ENCODE measurements around the gene MAIP1. TPM values are rescaled to one million over a fixed set of nuclear protein-coding genes. Genes with fewer than 3 reads are reported as not detected.

Gene MAIP1
- total and polyA plus RNA-seq, 2 donors (not counting 3 experiments of a cell fraction or from before 2014, with no cell fraction given) = 12.0 to 17.7 TPM

- no peak for TF ChIP-seq POLR2AphosphoS5 (IDR thresholded peaks at IDR 0.05; ENCODE audit: insufficient read depth, low read depth, low read length)
- TF ChIP-seq JUN (IDR thresholded peaks at IDR 0.05; ENCODE audit: borderline replicate concordance, insufficient read depth, insufficient read length, low read depth) = no peak
- DNase-seq (ENCODE audit: low read depth, low spot score) (no peak), FAIRE-seq (no peak)
- no peak overlapping the region for H3K9ac ChIP-seq (replicated peaks; ENCODE audit: extremely low read depth, insufficient read depth, low read length)
- intact Hi-C loops (cut with micrococcal nuclease) = loop anchor here (5.0 to 10.0 kb wide), 2 partner anchors 203 to 830 kb away; partner anchors contain the start of gene BZW1
- H3K36me3 ChIP-seq (ENCODE audit: control insufficient read depth in 2 of 2, extremely low read depth in 1 of 2, insufficient read depth in 2 of 2, low read length in 2 of 2) = no peaks in the 10 kb centered on the region
- no peaks in the 10 kb centered on the region for H3K9me3 ChIP-seq (replicated peaks; ENCODE audit: control insufficient read depth, insufficient read depth, low read length)
- H3K27ac ChIP-seq (ENCODE audit: insufficient read depth, low read depth, low read length) = no peak overlapping the region
- peaks cover 0 to 3% of the 10 kb centered on the region in 2 experiments for H3K27me3 ChIP-seq (ENCODE audit: control insufficient read depth in 2 of 2, insufficient read depth in 2 of 2, low read length in 2 of 2)
- no peak overlapping the region for H3K4me2 ChIP-seq (ENCODE audit: insufficient read depth, low read length)
- ChIA-PET CTCF (interaction anchor here (0.9 to 1.6 kb wide), 3 partner anchors 489 to 501 kb away, joined by 3 to 10 read pairs (median 4); no protein-coding TSS in a partner anchor), POLR2A (no interaction called here)
- no TSS peak for BruUV-seq (replicated peaks)
- no peaks in the 10 kb centered on the region for H4K20me1 ChIP-seq (replicated peaks; ENCODE audit: control insufficient read depth, extremely low read depth, insufficient read depth, low read length)
- dilution Hi-C loops (cut with MboI; ENCODE audit: extremely low pct_ligation_motif_present, low sequenced_read_pairs) = no loop called here
- no peak overlapping the region for H2AFZ ChIP-seq (ENCODE audit: low read depth, low read length)
- H3K4me3 ChIP-seq (replicated peaks in 1 of 3; ENCODE audit: insufficient read depth in 1 of 3, low read depth in 1 of 3, low read length in 3 of 3) = no peak overlapping the region
- H3K4me1 ChIP-seq (ENCODE audit: control insufficient read depth, extremely low read depth, insufficient read depth, low read length) = peaks cover 12% of the 10 kb centered on the region
- H3K9me1 ChIP-seq (replicated peaks; ENCODE audit: control insufficient read depth, extremely low read depth, insufficient read depth, low read length) = no peaks in the 10 kb centered on the region
- no peaks in the 10 kb centered on the region for H3K79me2 ChIP-seq (ENCODE audit: control insufficient read depth, insufficient read depth, low read length)
Measured at GRCh38 chr2:199982126-199982843, 26.9 kb downstream of the MAIP1 start.

- BruUV-seq (replicated peaks) = no TSS peak
- Histone ChIP-seq H3K36me3 (ENCODE audit: control insufficient read depth in 2 of 2, extremely low read depth in 1 of 2, insufficient read depth in 2 of 2, low read length in 2 of 2) (no peaks in the 10 kb centered on the region), H3K4me3 (replicated peaks in 1 of 3; ENCODE audit: insufficient read depth in 1 of 3, low read depth in 1 of 3, low read length in 3 of 3) (no peak overlapping the region), H3K9ac (replicated peaks; ENCODE audit: extremely low read depth, insufficient read depth, low read length) (no peak overlapping the region), H3K4me1 (ENCODE audit: control insufficient read depth, extremely low read depth, insufficient read depth, low read length) (peaks cover 13% of the 10 kb centered on the region), H3K9me3 (replicated peaks; ENCODE audit: control insufficient read depth, insufficient read depth, low read length) (no peaks in the 10 kb centered on the region), H3K79me2 (ENCODE audit: control insufficient read depth, insufficient read depth, low read length) (no peaks in the 10 kb centered on the region), H4K20me1 (replicated peaks; ENCODE audit: control insufficient read depth, extremely low read depth, insufficient read depth, low read length) (no peaks in the 10 kb centered on the region), H3K27ac (ENCODE audit: insufficient read depth, low read depth, low read length) (no peak overlapping the region), H3K9me1 (replicated peaks; ENCODE audit: control insufficient read depth, extremely low read depth, insufficient read depth, low read length) (no peaks in the 10 kb centered on the region), H3K27me3 (ENCODE audit: control insufficient read depth in 2 of 2, insufficient read depth in 2 of 2, low read length in 2 of 2) (peaks cover 0 to 3% of the 10 kb centered on the region in 2 experiments), H3K4me2 (ENCODE audit: insufficient read depth, low read length) (no peak overlapping the region), H2AFZ (ENCODE audit: low read depth, low read length) (no peak overlapping the region)
- intact Hi-C loops (cut with micrococcal nuclease) (loop anchor here (5.0 to 10.0 kb wide), 2 partner anchors 201 to 829 kb away; partner anchors contain the start of gene BZW1), dilution Hi-C loops (cut with MboI; ENCODE audit: extremely low pct_ligation_motif_present, low sequenced_read_pairs) (no loop called here)
- no peak for DNase-seq (ENCODE audit: low read depth, low spot score)
- no peak for TF ChIP-seq POLR2A (IDR thresholded peaks at IDR 0.05; ENCODE audit: low read depth, low read length)
- TF ChIP-seq MAX (IDR thresholded peaks at IDR 0.05; ENCODE audit: insufficient read depth, insufficient read length) = no peak
- no peak for TF ChIP-seq GATA2 (IDR thresholded peaks at IDR 0.05; ENCODE audit: insufficient read depth, insufficient read length, low read depth, low read length)
- no peak for TF ChIP-seq FOS (IDR thresholded peaks at IDR 0.05; ENCODE audit: borderline replicate concordance, insufficient read depth, low read length)
- no peak for TF ChIP-seq EZH2 (IDR thresholded peaks at IDR 0.05; ENCODE audit: borderline replicate concordance, low read depth, low read length, severe bottlenecking)
- TF ChIP-seq CTCF (IDR thresholded peaks at IDR 0.05; ENCODE audit: extremely low read depth in 1 of 2, insufficient read depth in 1 of 2, low read depth in 1 of 2, low read length in 2 of 2) = no peak
- TF ChIP-seq JUN (IDR thresholded peaks at IDR 0.05; ENCODE audit: borderline replicate concordance, insufficient read depth, insufficient read length, low read depth) = no peak
- TF ChIP-seq MYC (IDR thresholded peaks at IDR 0.05; ENCODE audit: low read depth, low read length) = no peak
- TF ChIP-seq POLR2AphosphoS5 (IDR thresholded peaks at IDR 0.05; ENCODE audit: insufficient read depth, low read depth, low read length) = no peak
- ChIA-PET CTCF (interaction anchor here (2.7 to 3.0 kb wide), 2 partner anchors 10 to 499 kb away, joined by 11 to 62 read pairs; no protein-coding TSS in a partner anchor), POLR2A (no interaction called here)
- no peak for FAIRE-seq
Measured at GRCh38 chr2:199983534-199983933, 28.2 kb downstream of the MAIP1 start.

Measured in endothelial cell of umbilical vein (primary cell).